HEK293 (cell line): ENCODE results near the gene CLCF1.

Experiments used
- CTCF ChIA-PET: fragments of 350-600 bp; formaldehyde crosslinking; extraction: SDS; loops from one replicate; lab custom pipeline; 2021; ENCODE audit warnings: antibody characterized with exemption; lab: Yijun Ruan, JAX
- POLR2A ChIA-PET: fragments of 300-600 bp; formaldehyde crosslinking; extraction: SDS; loops from one replicate; lab custom pipeline; 2020; ENCODE audit warnings: antibody characterized with exemption, inconsistent platforms; lab: Yijun Ruan, JAX
- H3K27ac ChIP-seq: fragments of 200-500 bp; sonication (Bioruptor generic); 2 replicates; pipeline ENCODE4 v1.5.1; 2014; ENCODE audit warnings: low read depth, low read length, control low read depth, inconsistent platforms; ENCODE audit errors: extremely low read depth
- H3K36me3 ChIP-seq, 2 experiments: fragments of 200-500 bp in 1 of 2; sonication (Bioruptor generic) in 1 of 2; 1 replicate in 1 of 2; 2 replicates in 1 of 2; pipeline ENCODE4 v1.5.1; 2014 to 2017; ENCODE audit warnings: inconsistent platforms in 2 of 2, low read length in 2 of 2; ENCODE audit not compliant: control insufficient read depth in 2 of 2, insufficient read depth in 1 of 2
- H3K4me1 ChIP-seq: fragments of 200-500 bp; sonication (Bioruptor generic); 2 replicates; pipeline ENCODE4 v1.5.1; 2014; ENCODE audit warnings: mild to moderate bottlenecking, low read length, inconsistent platforms; ENCODE audit not compliant: control insufficient read depth, insufficient read depth
- H3K4me3 ChIP-seq: 2 replicates; pipeline ENCODE4 v1.5.1; 2011; ENCODE audit warnings: low read depth, mild to moderate bottlenecking, control low read depth, low read length, moderate library complexity
- H3K9me3 ChIP-seq: fragments of 200-500 bp; sonication (Bioruptor generic); 2 replicates; pipeline ENCODE4 v1.5.1; 2014; ENCODE audit warnings: low read depth, low read length, inconsistent platforms; ENCODE audit not compliant: control insufficient read depth, insufficient read depth
- GLIS2 ChIP-seq: fragments of 450-650 bp; formaldehyde crosslinking; IDR thresholded peaks from 2 replicates; pipeline ENCODE4 v1.5.1; 2016; ENCODE audit warnings: missing biosample characterization, missing genetic modification characterization
- HOXC10 ChIP-seq: sonication (generic); formaldehyde crosslinking; IDR thresholded peaks from 2 replicates; pipeline ENCODE4 v1.8.1; 2023; ENCODE audit warnings: mild to moderate bottlenecking, missing genetic modification reagents
- KLF9 ChIP-seq: fragments of 450-650 bp; formaldehyde crosslinking; IDR thresholded peaks from 2 replicates; pipeline ENCODE4 v1.5.1; 2016; ENCODE audit warnings: missing biosample characterization, missing genetic modification characterization, low read depth
- SP2 ChIP-seq: fragments of 450-650 bp; formaldehyde crosslinking; IDR thresholded peaks from 2 replicates; pipeline ENCODE4 v1.5.1; 2016; ENCODE audit warnings: missing biosample characterization, missing genetic modification characterization
- ZBTB17 ChIP-seq: fragments of 450-650 bp; formaldehyde crosslinking; IDR thresholded peaks from 2 replicates; pipeline ENCODE4 v1.5.1; 2016; ENCODE audit warnings: missing biosample characterization, missing genetic modification characterization
- ZBTB20 ChIP-seq: fragments of 450-650 bp; formaldehyde crosslinking; IDR thresholded peaks from 2 replicates; pipeline ENCODE4 v1.5.1; 2016; ENCODE audit warnings: missing biosample characterization, missing genetic modification characterization
- ZBTB8A ChIP-seq: fragments of 450-650 bp; formaldehyde crosslinking; IDR thresholded peaks from 2 replicates; pipeline ENCODE4 v1.5.1; 2016; ENCODE audit warnings: missing biosample characterization, missing genetic modification characterization
- ZIC2 ChIP-seq: fragments of 450-650 bp; formaldehyde crosslinking; IDR thresholded peaks from 2 replicates; pipeline ENCODE4 v1.5.1; 2016; ENCODE audit warnings: missing biosample characterization, missing genetic modification characterization
- ZNF2 ChIP-seq: fragments of 450-650 bp; formaldehyde crosslinking; IDR thresholded peaks from 2 replicates; pipeline ENCODE4 v1.5.1; 2016; ENCODE audit warnings: missing biosample characterization, missing genetic modification characterization
- ZNF223 ChIP-seq: fragments of 450-650 bp; formaldehyde crosslinking; IDR thresholded peaks from 2 replicates; pipeline ENCODE4 v1.5.1; 2016; ENCODE audit warnings: missing biosample characterization, missing genetic modification characterization
- ZNF324 ChIP-seq: fragments of 450-650 bp; formaldehyde crosslinking; IDR thresholded peaks from 2 replicates; pipeline ENCODE4 v1.5.1; 2016; ENCODE audit warnings: missing biosample characterization, missing genetic modification characterization
- ZNF341 ChIP-seq: fragments of 450-650 bp; formaldehyde crosslinking; IDR thresholded peaks from 2 replicates; pipeline ENCODE4; 2016; ENCODE audit warnings: low read depth, missing biosample characterization, missing genetic modification characterization
- ZNF366 ChIP-seq: fragments of 450-650 bp; formaldehyde crosslinking; conservative IDR thresholded peaks from 2 replicates; pipeline ENCODE4 v1.5.1; 2016; ENCODE audit warnings: missing biosample characterization, missing genetic modification characterization
- ZNF530 ChIP-seq: fragments of 450-650 bp; formaldehyde crosslinking; IDR thresholded peaks from 2 replicates; pipeline ENCODE4 v1.5.1; 2016; ENCODE audit warnings: low read depth, missing biosample characterization, missing genetic modification characterization
- ZNF600 ChIP-seq: fragments of 450-650 bp; formaldehyde crosslinking; IDR thresholded peaks from 2 replicates; pipeline ENCODE4 v1.5.1; 2016; ENCODE audit warnings: missing biosample characterization, missing genetic modification characterization
- ZNF792 ChIP-seq: fragments of 450-650 bp; formaldehyde crosslinking; IDR thresholded peaks from 2 replicates; pipeline ENCODE4 v1.5.1; 2016; ENCODE audit warnings: missing biosample characterization, missing genetic modification characterization
- TF ChIP-seq, protein P1 (sequence below): fragments of 450-650 bp; formaldehyde crosslinking; IDR thresholded peaks from 2 replicates; pipeline ENCODE4 v1.5.1; 2017; ENCODE audit warnings: missing biosample characterization, missing genetic modification characterization
- TF ChIP-seq, protein P2 (sequence below): fragments of 450-650 bp; formaldehyde crosslinking; IDR thresholded peaks from 2 replicates; pipeline ENCODE4 v1.5.1; 2016; ENCODE audit warnings: missing biosample characterization, missing genetic modification characterization
- TF ChIP-seq, protein P3 (sequence below): fragments of 450-650 bp; formaldehyde crosslinking; optimal IDR thresholded peaks from 2 replicates; pipeline ENCODE3; 2016; ENCODE audit warnings: missing biosample characterization, mild to moderate bottlenecking, missing genetic modification characterization
- TF ChIP-seq, protein P4 (sequence below): fragments of 450-650 bp; formaldehyde crosslinking; IDR thresholded peaks from 2 replicates; pipeline ENCODE4 v1.5.1; 2016; ENCODE audit warnings: missing biosample characterization, missing genetic modification characterization

The CLCF1 gene

GRCh38 chr11:67372993-67373647 lies at the start of gene CLCF1:
Gene CLCF1 (minus strand): TSS chr11:67373598. CDS start chr11:67373539, 59 bp downstream.
- Histone ChIP-seq H3K9me3 (no peaks in the 10 kb centered on the region), H3K4me1 (peaks cover 3% of the 10 kb centered on the region; the same call in 1 of the 2 replicates), H3K36me3 (no peaks in the 10 kb centered on the region), H3K27ac (peak within 1 kb of the TSS; percentile 71; the same call in 1 of the 2 replicates), H3K4me3 (peak within 1 kb of the TSS; percentile 57)
- TF ChIP-seq, protein P1, sequence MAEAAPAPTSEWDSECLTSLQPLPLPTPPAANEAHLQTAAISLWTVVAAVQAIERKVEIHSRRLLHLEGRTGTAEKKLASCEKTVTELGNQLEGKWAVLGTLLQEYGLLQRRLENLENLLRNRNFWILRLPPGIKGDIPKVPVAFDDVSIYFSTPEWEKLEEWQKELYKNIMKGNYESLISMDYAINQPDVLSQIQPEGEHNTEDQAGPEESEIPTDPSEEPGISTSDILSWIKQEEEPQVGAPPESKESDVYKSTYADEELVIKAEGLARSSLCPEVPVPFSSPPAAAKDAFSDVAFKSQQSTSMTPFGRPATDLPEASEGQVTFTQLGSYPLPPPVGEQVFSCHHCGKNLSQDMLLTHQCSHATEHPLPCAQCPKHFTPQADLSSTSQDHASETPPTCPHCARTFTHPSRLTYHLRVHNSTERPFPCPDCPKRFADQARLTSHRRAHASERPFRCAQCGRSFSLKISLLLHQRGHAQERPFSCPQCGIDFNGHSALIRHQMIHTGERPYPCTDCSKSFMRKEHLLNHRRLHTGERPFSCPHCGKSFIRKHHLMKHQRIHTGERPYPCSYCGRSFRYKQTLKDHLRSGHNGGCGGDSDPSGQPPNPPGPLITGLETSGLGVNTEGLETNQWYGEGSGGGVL (tag by site-specific recombination) = peak; percentile 94
- TF ChIP-seq ZBTB20 (tag by site-specific recombination) (peak; percentile 2; the same call in 1 of the 2 replicates), ZIC2 (tag by site-specific recombination) (peak; percentile 52), GLIS2 (tag by site-specific recombination) (peak; percentile 61; the same call in 1 of the 2 replicates), ZBTB8A (tag by site-specific recombination) (peak; percentile 61), HOXC10 (0 out of 2 replicates have a peak, but pooled peaks have one; percentile 52), ZNF366 (tag by site-specific recombination) (no peak), ZNF324 (no peak), ZNF223 (tag by site-specific recombination) (no peak), SP2 (tag by site-specific recombination) (peak; percentile 34; the same call in 1 of the 2 replicates)
- TF ChIP-seq, protein P2, sequence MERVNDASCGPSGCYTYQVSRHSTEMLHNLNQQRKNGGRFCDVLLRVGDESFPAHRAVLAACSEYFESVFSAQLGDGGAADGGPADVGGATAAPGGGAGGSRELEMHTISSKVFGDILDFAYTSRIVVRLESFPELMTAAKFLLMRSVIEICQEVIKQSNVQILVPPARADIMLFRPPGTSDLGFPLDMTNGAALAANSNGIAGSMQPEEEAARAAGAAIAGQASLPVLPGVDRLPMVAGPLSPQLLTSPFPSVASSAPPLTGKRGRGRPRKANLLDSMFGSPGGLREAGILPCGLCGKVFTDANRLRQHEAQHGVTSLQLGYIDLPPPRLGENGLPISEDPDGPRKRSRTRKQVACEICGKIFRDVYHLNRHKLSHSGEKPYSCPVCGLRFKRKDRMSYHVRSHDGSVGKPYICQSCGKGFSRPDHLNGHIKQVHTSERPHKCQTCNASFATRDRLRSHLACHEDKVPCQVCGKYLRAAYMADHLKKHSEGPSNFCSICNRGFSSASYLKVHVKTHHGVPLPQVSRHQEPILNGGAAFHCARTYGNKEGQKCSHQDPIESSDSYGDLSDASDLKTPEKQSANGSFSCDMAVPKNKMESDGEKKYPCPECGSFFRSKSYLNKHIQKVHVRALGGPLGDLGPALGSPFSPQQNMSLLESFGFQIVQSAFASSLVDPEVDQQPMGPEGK (tag by site-specific recombination) = peak; percentile 35
- TF ChIP-seq, protein P3, sequence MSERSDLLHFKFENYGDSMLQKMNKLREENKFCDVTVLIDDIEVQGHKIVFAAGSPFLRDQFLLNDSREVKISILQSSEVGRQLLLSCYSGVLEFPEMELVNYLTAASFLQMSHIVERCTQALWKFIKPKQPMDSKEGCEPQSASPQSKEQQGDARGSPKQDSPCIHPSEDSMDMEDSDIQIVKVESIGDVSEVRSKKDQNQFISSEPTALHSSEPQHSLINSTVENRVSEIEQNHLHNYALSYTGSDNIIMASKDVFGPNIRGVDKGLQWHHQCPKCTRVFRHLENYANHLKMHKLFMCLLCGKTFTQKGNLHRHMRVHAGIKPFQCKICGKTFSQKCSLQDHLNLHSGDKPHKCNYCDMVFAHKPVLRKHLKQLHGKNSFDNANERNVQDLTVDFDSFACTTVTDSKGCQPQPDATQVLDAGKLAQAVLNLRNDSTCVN = peak; percentile 62
- ChIA-PET CTCF (interaction anchor here (1.2 to 30.4 kb wide), 3 partner anchors 8 to 52 kb away, joined by 3 to 898 read pairs (median 898); partner anchors contain the start of genes CLCF1, POLD4 and RAD9A), POLR2A (interaction anchor here (0.7 to 4.2 kb wide), 4 partner anchors 14 to 22 kb away, joined by 3 to 30 read pairs (median 3); partner anchors contain the start of genes POLD4 and RAD9A)

GRCh38 chr11:67422891-67423290 lies 49.5 kb upstream of the CLCF1 start:
- Histone ChIP-seq H3K36me3 (no peaks in the 10 kb centered on the region), H3K9me3 (no peaks in the 10 kb centered on the region), H3K4me3 (no peak overlapping the region), H3K4me1 (no peaks in the 10 kb centered on the region; the same call in 1 of the 2 replicates), H3K27ac (no peak overlapping the region)
- TF ChIP-seq ZBTB17 (tag by site-specific recombination) = peak; percentile 40; the same call in 1 of the 2 replicates
- no peak for TF ChIP-seq ZNF341 (tag by site-specific recombination)
- TF ChIP-seq ZNF530 (tag by site-specific recombination) = no peak
- peak; percentile 22; the same call in 1 of the 2 replicates for TF ChIP-seq SP2 (tag by site-specific recombination)
- peak; percentile 86; the same call in 1 of the 2 replicates for TF ChIP-seq ZNF792 (tag by site-specific recombination)
- no peak for TF ChIP-seq KLF9 (tag by site-specific recombination)
- peak; percentile 49; the same call in 1 of the 2 replicates for TF ChIP-seq ZNF600 (tag by site-specific recombination)
- no peak for TF ChIP-seq ZNF2 (tag by site-specific recombination)
- TF ChIP-seq, protein P4, sequence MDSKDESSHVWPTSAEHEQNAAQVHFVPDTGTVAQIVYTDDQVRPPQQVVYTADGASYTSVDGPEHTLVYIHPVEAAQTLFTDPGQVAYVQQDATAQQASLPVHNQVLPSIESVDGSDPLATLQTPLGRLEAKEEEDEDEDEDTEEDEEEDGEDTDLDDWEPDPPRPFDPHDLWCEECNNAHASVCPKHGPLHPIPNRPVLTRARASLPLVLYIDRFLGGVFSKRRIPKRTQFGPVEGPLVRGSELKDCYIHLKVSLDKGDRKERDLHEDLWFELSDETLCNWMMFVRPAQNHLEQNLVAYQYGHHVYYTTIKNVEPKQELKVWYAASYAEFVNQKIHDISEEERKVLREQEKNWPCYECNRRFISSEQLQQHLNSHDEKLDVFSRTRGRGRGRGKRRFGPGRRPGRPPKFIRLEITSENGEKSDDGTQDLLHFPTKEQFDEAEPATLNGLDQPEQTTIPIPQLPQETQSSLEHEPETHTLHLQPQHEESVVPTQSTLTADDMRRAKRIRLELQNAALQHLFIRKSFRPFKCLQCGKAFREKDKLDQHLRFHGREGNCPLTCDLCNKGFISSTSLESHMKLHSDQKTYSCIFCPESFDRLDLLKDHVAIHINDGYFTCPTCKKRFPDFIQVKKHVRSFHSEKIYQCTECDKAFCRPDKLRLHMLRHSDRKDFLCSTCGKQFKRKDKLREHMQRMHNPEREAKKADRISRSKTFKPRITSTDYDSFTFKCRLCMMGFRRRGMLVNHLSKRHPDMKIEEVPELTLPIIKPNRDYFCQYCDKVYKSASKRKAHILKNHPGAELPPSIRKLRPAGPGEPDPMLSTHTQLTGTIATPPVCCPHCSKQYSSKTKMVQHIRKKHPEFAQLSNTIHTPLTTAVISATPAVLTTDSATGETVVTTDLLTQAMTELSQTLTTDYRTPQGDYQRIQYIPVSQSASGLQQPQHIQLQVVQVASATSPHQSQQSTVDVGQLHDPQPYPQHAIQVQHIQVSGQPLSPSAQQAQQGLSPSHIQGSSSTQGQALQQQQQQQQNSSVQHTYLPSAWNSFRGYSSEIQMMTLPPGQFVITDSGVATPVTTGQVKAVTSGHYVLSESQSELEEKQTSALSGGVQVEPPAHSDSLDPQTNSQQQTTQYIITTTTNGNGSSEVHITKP (tag by site-specific recombination) = peak; percentile 30; the same call in 1 of the 2 replicates
- CTCF ChIA-PET = interaction anchor here (0.7 kb wide), 1 partner anchor 42 kb away, joined by 5 read pairs; no protein-coding TSS in a partner anchor
- POLR2A ChIA-PET = interaction anchor here (0.6 to 1.2 kb wide), 3 partner anchors 21 to 46 kb away, joined by 3 to 5 read pairs (median 4); partner anchors contain the start of genes PPP1CA and TMEM134
